ENCODE measurements around the gene MBNL1.

MBNL1 gene

DNA sequence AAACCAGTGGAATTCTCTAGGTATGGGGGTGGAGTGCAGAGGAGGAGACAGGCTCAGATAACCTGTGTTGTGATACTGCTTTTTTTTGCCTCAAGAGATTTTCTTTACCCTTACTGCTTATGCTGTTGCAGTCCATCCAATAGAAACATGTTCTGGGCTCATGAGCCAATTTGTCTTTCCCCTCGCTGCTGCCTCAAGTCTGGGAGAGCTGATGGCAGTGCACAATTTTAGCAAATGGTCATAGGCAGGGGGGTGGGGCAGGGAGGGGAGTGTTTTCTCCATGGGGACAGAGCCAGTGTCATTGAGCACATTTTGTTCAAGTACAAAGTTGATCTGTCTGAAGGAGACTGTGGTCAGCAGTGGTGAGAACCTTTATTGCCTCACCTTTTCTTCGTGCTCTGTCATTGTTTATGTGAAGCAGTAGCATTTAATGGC, 134.9 kb downstream of the MBNL1 start:
- Histone ChIP-seq H3K9ac (ENCODE audit: low read depth in 1 of 2, low read length in 2 of 2) (no peak overlapping the region), H3K4me3 (ENCODE audit: low read depth in 1 of 2, low read length in 2 of 2) (no peak overlapping the region), H3K4me1 (ENCODE audit: control insufficient read depth in 1 of 2, insufficient read depth in 2 of 2, low read length in 2 of 2) (peaks cover 18 to 39% of the 10 kb centered on the region in 2 donors), H3K9me3 (ENCODE audit: control insufficient read depth in 1 of 2, low read length in 2 of 2) (no peaks in the 10 kb centered on the region), H3K27ac (ENCODE audit: low read depth, low read length) (no peak overlapping the region), H3K27me3 (ENCODE audit: control insufficient read depth in 1 of 2, insufficient read depth in 2 of 2, low read length in 2 of 2) (no peaks in the 10 kb centered on the region), H3K36me3 (ENCODE audit: control insufficient read depth in 1 of 2, insufficient read depth in 2 of 2, low read length in 2 of 2) (no peaks in the 10 kb centered on the region)

DNA sequence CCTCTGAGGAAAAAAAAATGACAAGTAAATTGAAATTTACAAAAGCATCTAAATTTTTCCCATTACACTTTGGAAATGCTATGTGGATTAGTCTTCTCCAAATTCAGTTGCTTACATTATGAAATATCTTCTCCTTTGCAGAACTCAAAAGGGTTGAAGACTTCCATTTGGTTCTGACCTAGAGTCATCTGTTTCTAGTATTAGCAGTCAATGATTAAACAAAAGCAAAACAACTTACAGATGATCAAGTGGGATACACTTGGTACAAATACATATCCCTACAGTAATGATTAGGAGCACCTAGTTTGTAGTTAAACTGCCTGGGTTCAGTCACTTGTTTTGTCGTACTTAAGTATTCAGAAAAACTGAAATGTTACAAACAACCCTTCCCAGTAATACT, 136.2 kb downstream of the MBNL1 start:
- no peak overlapping the region for H3K4me3 ChIP-seq (ENCODE audit: low read depth in 1 of 2, low read length in 2 of 2)
- peaks cover 14 to 34% of the 10 kb centered on the region in 2 donors for H3K4me1 ChIP-seq (ENCODE audit: control insufficient read depth in 1 of 2, insufficient read depth in 2 of 2, low read length in 2 of 2)
- H3K9ac ChIP-seq (ENCODE audit: low read depth in 1 of 2, low read length in 2 of 2): no peak overlapping the region
- H3K36me3 ChIP-seq (ENCODE audit: control insufficient read depth in 1 of 2, insufficient read depth in 2 of 2, low read length in 2 of 2): no peaks in the 10 kb centered on the region
- no peaks in the 10 kb centered on the region for H3K27me3 ChIP-seq (ENCODE audit: control insufficient read depth in 1 of 2, insufficient read depth in 2 of 2, low read length in 2 of 2)
- H3K27ac ChIP-seq (ENCODE audit: low read depth, low read length): no peak overlapping the region
- H3K9me3 ChIP-seq (ENCODE audit: control insufficient read depth in 1 of 2, low read length in 2 of 2): no peaks in the 10 kb centered on the region

DNA sequence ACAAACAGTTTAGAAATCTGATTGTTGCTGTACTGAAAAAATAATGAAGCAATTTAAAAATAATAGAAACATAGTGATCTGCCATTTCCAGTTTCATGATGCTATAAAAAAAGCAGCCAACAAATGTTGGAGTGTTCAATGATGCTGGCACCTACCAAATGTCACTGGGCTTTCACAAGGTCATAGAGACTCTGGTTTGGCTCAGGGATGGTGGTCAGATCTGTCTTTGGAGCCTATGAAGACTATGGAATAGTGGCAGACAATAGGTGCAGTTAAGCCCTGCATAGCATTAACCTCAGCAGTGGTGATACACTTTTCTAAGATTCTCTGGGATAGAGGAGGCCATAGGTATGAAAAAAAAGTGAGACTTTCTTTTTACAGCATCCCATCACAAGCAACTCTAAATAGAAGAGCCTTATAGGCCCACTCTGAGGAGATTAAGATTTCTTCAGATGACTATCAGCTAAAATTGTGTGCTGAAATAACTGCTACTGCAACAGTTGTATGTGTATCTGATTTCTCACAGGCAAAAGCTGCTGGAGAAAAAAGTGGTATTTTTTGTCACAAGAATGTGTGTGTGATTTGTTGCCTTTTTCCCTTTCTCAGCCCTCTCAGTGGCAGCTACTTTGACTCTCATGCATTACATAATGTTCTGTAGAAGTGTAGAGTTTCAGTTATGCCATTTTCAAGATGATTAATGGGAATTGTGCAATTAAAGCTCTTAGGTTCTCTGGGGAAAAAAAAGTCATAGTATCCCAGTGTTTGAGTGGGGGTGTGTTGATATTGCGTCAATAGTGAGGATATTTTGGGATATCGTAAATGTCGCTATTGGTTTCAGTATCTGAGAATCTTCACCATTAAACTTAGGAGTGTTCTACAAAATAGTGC, 137.4 kb downstream of the MBNL1 start:
- H3K4me3 ChIP-seq (ENCODE audit: low read depth in 1 of 2, low read length in 2 of 2): no peak overlapping the region
- peaks cover 11 to 28% of the 10 kb centered on the region in 2 donors for H3K4me1 ChIP-seq (ENCODE audit: control insufficient read depth in 1 of 2, insufficient read depth in 2 of 2, low read length in 2 of 2)
- peak overlapping the region; percentile 53 for H3K27ac ChIP-seq (ENCODE audit: low read depth, low read length)
- H3K9me3 ChIP-seq (ENCODE audit: control insufficient read depth in 1 of 2, low read length in 2 of 2): no peaks in the 10 kb centered on the region
- no peak overlapping the region for H3K9ac ChIP-seq (ENCODE audit: low read depth in 1 of 2, low read length in 2 of 2)
- H3K36me3 ChIP-seq (ENCODE audit: control insufficient read depth in 1 of 2, insufficient read depth in 2 of 2, low read length in 2 of 2): no peaks in the 10 kb centered on the region
- H3K27me3 ChIP-seq (ENCODE audit: control insufficient read depth in 1 of 2, insufficient read depth in 2 of 2, low read length in 2 of 2): no peaks in the 10 kb centered on the region

DNA sequence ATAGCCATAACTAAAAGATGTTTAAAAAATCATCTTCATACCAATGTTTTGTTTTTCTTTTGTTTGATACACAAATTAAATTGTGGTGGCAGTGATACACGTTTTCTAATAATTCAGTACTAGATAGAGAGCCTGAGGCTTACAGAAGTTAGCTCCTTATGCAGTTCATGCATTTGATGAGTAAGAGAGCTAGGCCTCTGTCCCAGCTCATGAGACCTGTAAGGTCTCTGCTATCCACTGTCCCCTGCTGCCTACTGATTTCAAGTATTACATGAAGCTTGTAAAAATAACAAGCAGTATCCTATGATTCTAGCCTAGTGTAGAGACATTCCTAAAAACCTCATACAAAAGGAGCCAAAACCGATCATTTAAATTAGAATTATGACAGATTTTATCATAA, 144.5 kb downstream of the MBNL1 start:
- Histone ChIP-seq H3K9ac (ENCODE audit: low read depth in 1 of 2, low read length in 2 of 2) (no peak overlapping the region), H3K4me1 (ENCODE audit: control insufficient read depth in 1 of 2, insufficient read depth in 2 of 2, low read length in 2 of 2) (no peaks in the 10 kb centered on the region), H3K36me3 (ENCODE audit: control insufficient read depth in 1 of 2, insufficient read depth in 2 of 2, low read length in 2 of 2) (peaks cover 9 to 32% of the 10 kb centered on the region in 2 donors), H3K27ac (ENCODE audit: low read depth, low read length) (no peak overlapping the region), H3K9me3 (ENCODE audit: control insufficient read depth in 1 of 2, low read length in 2 of 2) (no peaks in the 10 kb centered on the region), H3K27me3 (ENCODE audit: control insufficient read depth in 1 of 2, insufficient read depth in 2 of 2, low read length in 2 of 2) (no peaks in the 10 kb centered on the region), H3K4me3 (ENCODE audit: low read depth in 1 of 2, low read length in 2 of 2) (no peak overlapping the region)

DNA sequence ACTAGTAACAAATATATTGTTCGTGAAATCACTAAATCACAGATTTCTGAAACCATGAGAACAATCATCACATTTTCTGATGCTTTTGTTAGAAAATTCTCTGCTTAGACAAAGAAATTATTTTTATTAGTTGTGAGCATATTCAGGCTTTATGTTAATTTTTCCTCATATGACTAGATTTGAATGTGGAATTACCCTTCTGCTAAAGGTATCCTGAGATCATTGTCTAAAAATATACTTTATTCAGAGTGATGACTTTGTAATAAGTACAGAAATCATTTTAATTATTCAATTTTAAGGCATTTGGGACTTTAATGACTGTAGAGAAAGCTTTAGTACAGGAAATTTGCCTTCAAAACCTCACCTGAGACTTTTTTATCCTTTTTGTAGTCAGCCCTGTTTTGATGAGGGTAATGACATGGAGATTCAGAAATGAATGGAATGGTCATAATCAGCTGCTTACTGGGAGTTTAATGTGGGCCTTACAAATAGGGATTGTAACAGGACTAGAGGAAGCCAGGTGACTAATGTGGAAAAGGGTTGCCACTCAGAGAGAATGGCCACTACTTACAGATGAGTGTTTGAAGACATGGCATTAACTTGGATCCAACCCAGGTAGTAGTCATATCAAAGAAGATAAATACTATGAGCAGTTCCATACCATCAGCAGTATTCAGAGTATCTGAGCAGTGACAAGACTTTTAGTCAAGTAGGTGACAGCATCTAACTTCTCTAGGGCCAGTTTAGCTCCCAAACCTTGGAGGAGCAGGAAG, 148.3 kb downstream of the MBNL1 start:
- Histone ChIP-seq H3K27me3 (ENCODE audit: control insufficient read depth in 1 of 2, insufficient read depth in 2 of 2, low read length in 2 of 2) (no peaks in the 10 kb centered on the region), H3K27ac (ENCODE audit: low read depth, low read length) (no peak overlapping the region), H3K9ac (ENCODE audit: low read depth in 1 of 2, low read length in 2 of 2) (no peak overlapping the region), H3K36me3 (ENCODE audit: control insufficient read depth in 1 of 2, insufficient read depth in 2 of 2, low read length in 2 of 2) (peaks cover 13 to 56% of the 10 kb centered on the region in 2 donors), H3K4me3 (ENCODE audit: low read depth in 1 of 2, low read length in 2 of 2) (no peak overlapping the region), H3K4me1 (ENCODE audit: control insufficient read depth in 1 of 2, insufficient read depth in 2 of 2, low read length in 2 of 2) (no peaks in the 10 kb centered on the region), H3K9me3 (ENCODE audit: control insufficient read depth in 1 of 2, low read length in 2 of 2) (no peaks in the 10 kb centered on the region)

DNA sequence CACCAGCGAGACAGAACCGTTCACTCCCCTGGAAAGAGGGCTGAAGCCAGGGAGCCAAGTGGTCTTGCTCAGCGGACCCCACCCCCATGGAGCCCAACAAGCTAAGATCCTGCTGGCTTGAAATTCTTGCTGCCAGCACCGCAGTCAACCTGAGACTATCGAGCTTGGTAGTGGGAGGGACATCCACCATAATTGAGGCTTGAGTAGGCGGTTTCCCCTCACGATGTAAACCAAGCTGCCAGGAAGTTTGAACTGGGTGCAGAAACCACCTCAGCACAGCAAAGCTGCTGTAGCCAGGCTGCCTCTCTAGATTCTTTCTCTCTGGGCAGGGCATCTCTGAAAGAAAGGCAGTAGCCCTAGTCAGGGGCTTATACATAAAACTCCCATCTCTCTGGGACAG, 151.0 kb downstream of the MBNL1 start:
- Histone ChIP-seq H3K27me3 (ENCODE audit: control insufficient read depth in 1 of 2, insufficient read depth in 2 of 2, low read length in 2 of 2) (no peaks in the 10 kb centered on the region), H3K4me1 (ENCODE audit: control insufficient read depth in 1 of 2, insufficient read depth in 2 of 2, low read length in 2 of 2) (no peaks in the 10 kb centered on the region), H3K27ac (ENCODE audit: low read depth, low read length) (no peak overlapping the region), H3K4me3 (ENCODE audit: low read depth in 1 of 2, low read length in 2 of 2) (no peak overlapping the region), H3K9me3 (ENCODE audit: control insufficient read depth in 1 of 2, low read length in 2 of 2) (no peaks in the 10 kb centered on the region), H3K9ac (ENCODE audit: low read depth in 1 of 2, low read length in 2 of 2) (no peak overlapping the region), H3K36me3 (ENCODE audit: control insufficient read depth in 1 of 2, insufficient read depth in 2 of 2, low read length in 2 of 2) (peaks cover 13 to 55% of the 10 kb centered on the region in 2 donors)

DNA sequence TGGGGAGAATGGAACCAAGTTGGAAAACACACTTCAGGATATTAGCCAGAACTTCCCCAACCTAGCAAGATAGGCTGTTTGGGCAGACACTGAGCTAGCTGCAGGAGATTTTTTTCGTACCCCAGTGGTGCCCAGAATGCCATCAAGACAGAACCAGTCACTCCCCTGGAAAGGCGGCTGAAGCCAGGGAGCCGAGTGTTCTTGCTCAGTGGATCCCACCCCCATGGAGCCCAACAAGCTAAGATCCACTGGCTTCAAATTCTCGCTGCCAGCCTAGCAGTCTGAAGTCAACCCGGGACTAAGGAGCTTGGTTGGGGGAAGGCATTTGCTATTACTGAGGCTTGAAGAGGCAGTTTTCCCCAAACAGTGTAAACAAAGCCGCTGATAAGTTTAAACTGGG, 152.4 kb downstream of the MBNL1 start:
- Histone ChIP-seq H3K9ac (ENCODE audit: low read depth in 1 of 2, low read length in 2 of 2) (no peak overlapping the region), H3K4me3 (ENCODE audit: low read depth in 1 of 2, low read length in 2 of 2) (no peak overlapping the region), H3K27me3 (ENCODE audit: control insufficient read depth in 1 of 2, insufficient read depth in 2 of 2, low read length in 2 of 2) (no peaks in the 10 kb centered on the region), H3K9me3 (ENCODE audit: control insufficient read depth in 1 of 2, low read length in 2 of 2) (no peaks in the 10 kb centered on the region), H3K36me3 (ENCODE audit: control insufficient read depth in 1 of 2, insufficient read depth in 2 of 2, low read length in 2 of 2) (peaks cover 4 to 42% of the 10 kb centered on the region in 2 donors), H3K4me1 (ENCODE audit: control insufficient read depth in 1 of 2, insufficient read depth in 2 of 2, low read length in 2 of 2) (no peaks in the 10 kb centered on the region), H3K27ac (ENCODE audit: low read depth, low read length) (no peak overlapping the region)

DNA sequence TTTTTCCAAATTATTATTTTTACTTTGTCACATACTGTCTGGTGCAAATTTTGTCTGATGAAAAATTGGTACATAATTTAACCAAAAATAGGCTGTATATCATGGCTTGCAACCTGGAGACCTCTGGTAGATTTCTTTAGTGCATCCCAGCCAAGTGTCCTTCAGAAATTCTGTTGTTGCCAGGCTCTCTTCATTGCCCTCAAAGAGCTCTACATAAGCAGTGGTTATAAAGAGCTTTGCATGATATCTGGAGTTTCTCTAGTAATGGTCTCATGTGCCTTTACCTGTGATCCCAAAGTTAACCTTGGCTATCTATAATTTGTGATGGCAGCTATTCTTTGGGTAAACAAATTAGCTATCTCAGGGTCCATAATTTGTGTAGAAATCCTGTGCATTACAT, 157.7 kb downstream of the MBNL1 start:
- Histone ChIP-seq H3K9me3 (ENCODE audit: control insufficient read depth in 1 of 2, low read length in 2 of 2) (no peaks in the 10 kb centered on the region), H3K9ac (ENCODE audit: low read depth in 1 of 2, low read length in 2 of 2) (no peak overlapping the region), H3K4me3 (ENCODE audit: low read depth in 1 of 2, low read length in 2 of 2) (no peak overlapping the region), H3K27ac (ENCODE audit: low read depth, low read length) (no peak overlapping the region), H3K27me3 (ENCODE audit: control insufficient read depth in 1 of 2, insufficient read depth in 2 of 2, low read length in 2 of 2) (no peaks in the 10 kb centered on the region), H3K36me3 (ENCODE audit: control insufficient read depth in 1 of 2, insufficient read depth in 2 of 2, low read length in 2 of 2) (peaks cover 0 to 10% of the 10 kb centered on the region in 2 donors), H3K4me1 (ENCODE audit: control insufficient read depth in 1 of 2, insufficient read depth in 2 of 2, low read length in 2 of 2) (no peaks in the 10 kb centered on the region)

DNA sequence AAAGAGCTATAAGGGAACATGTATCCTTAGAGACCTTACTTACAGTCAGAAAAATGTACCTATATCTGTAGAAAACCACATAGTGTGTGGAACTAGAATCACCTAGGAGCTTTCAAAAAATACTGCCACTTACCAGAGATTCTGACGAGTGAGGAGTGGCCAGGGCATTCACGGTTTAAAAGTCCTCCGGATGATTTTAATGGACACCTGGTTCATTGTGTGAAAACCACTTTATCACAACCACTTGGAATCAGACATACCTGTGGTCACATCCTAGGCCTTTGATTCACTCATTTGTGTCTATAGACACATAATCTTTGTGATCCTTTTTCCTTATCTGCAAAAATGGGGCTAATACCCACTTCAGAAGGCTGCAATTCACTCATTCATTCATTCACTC, 159.8 kb downstream of the MBNL1 start:
- Histone ChIP-seq H3K4me3 (ENCODE audit: low read depth in 1 of 2, low read length in 2 of 2) (no peak overlapping the region), H3K9me3 (ENCODE audit: control insufficient read depth in 1 of 2, low read length in 2 of 2) (no peaks in the 10 kb centered on the region), H3K36me3 (ENCODE audit: control insufficient read depth in 1 of 2, insufficient read depth in 2 of 2, low read length in 2 of 2) (peaks cover 7 to 17% of the 10 kb centered on the region in 2 donors), H3K27ac (ENCODE audit: low read depth, low read length) (no peak overlapping the region), H3K4me1 (ENCODE audit: control insufficient read depth in 1 of 2, insufficient read depth in 2 of 2, low read length in 2 of 2) (no peaks in the 10 kb centered on the region), H3K9ac (ENCODE audit: low read depth in 1 of 2, low read length in 2 of 2) (no peak overlapping the region), H3K27me3 (ENCODE audit: control insufficient read depth in 1 of 2, insufficient read depth in 2 of 2, low read length in 2 of 2) (no peaks in the 10 kb centered on the region)
